Hippocampal formation (tissue), 2 donors: Measurements from ENCODE around the gene PLSCR1.
A peak's percentile ranks its signal among the peaks of the same experiment; 100 is the strongest.

Experiments
- DNase-seq, 2 donors: peaks; one replicate each; lab custom pipeline; 2025; lab: John Stamatoyannopoulos, UW

Gene PLSCR1, protein sequence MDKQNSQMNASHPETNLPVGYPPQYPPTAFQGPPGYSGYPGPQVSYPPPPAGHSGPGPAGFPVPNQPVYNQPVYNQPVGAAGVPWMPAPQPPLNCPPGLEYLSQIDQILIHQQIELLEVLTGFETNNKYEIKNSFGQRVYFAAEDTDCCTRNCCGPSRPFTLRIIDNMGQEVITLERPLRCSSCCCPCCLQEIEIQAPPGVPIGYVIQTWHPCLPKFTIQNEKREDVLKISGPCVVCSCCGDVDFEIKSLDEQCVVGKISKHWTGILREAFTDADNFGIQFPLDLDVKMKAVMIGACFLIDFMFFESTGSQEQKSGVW

DNA sequence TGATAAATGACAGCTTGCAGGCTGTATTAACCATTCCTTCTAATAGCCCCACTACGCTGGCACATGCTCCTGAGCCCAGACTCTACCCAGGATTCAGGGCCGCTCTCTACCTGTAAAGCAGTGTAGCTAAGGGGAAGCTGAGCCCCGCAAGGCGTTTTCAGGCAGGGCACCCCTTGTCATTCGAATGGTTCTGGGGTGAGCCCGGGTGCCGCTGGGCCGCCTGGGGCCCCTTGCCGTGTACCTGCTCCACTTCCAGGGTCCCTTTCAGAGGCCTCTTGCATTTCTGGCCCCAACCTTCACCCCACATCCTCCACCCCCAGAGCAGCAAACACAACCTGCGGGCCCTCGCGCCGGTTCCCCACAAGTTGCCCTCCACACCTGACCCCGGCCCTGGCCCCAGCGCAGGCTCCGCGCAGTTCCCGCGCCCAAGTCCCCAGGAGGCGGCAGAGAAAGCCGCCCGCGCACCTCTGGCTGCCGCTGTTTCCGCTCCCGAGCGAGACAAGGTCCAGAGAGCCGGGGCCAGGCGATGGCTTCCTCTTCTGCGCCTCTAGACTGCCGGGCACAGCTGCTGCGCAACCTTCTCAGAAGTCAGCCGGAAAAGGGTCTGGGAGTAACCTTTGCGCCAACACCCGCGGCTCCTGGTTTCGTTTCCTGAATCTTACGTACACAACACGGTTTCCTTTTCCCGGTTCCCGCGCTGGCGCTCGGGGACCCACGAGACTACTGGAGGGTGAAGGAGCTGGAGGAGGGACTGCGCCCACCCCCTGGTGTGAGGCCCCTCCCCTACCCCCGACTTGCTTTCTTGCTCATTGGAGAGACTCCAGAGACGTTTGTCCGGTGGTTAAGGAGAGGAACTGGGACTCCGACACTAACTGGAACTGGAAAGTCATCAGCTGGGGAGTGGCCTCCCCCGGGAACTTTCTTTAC, at the start of gene PLSCR1:
Gene PLSCR1 (minus strand): TSS at position 606 of the 927 bp plus-strand sequence. CDS start 8,055 bp downstream, outside the sequence.
- peak; percentile 58 to 64 for DNase-seq

DNA sequence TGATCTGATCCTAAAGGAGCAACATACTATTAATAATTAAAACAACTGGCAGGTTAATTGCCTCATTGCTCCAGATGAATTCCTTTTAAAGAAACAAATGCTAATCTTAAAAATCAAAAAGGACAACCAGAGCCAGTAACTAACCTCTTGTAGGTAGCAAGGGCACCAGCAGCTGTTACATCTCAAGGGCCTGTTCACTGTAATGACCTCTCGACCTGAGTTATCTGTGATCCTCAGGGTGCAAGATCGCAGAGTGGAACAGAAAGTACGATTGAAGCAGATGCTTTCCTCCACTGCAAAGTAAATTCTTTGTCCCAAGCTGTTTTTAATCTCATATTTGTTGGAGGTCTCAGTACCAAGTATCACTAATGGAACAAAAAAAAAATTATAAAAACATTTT, 49.4 kb upstream of the PLSCR1 start:
- no peak for DNase-seq

DNA sequence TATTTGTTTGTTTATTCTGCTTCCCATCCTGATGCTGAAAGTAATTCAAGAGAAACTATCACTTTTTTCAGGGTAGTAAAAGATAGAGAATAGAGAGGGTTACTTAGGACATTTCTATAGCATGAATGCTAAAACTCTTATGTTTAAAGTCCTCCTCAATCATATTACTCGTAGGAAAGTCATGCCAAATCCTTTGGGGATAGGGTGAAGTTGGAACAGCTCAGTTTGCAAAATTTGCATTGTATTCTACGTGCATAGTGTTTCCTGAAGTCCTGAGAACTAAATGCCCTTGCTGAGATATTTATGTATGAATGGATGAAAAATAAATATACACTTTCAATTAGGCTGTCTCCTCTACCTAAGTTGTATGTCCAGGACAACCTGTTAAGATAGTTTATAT, 46.1 kb upstream of the PLSCR1 start:
- no peak for DNase-seq

DNA sequence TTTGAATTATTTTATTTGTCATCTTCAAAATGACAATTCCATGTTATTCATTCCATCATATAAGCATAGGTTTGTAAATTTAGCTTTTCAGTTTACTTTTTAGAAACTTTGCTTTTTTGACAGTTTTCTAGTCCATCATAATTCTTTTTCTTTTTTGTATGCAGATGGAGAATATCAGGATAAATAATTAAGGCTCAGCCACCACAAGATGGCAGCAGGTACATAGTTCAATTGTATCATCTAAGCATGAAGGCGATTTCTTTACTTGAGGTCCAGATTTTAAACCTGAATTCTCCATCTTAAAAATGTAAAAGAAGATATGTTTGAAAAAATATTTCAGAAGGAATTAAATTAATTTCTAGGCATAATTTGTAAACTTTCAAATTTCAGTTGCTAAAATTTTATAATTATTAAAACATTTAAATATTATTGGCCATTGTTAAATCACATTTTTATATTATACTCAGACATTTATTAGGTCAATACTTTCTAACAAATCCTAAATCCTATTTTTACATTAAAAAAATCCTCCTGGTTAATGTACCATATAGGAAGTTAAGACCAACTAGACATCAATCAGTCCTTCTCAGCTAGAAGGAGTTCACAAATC, 45.6 kb upstream of the PLSCR1 start:
- DNase-seq, result peak in 1 of 2 donors; percentile 65

DNA sequence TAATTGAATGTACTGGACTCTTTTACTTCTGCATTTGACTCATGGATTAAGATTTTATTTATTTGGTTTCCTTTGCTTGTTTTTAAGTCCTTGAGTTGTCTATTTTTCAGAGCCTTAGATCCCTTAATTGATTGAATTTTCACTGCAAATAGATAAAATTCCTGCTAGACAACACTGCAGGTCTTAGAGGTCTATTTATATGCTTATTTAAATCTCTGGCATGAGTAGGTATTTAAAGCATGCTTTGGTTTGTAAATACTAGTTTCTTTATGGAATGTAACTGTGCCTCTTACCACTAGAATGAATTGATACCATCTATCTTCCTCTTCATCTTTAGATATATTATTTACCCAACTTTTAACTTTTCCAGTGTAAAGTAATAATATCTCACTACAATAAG, 40.7 kb upstream of the PLSCR1 start:
- no peak for DNase-seq

DNA sequence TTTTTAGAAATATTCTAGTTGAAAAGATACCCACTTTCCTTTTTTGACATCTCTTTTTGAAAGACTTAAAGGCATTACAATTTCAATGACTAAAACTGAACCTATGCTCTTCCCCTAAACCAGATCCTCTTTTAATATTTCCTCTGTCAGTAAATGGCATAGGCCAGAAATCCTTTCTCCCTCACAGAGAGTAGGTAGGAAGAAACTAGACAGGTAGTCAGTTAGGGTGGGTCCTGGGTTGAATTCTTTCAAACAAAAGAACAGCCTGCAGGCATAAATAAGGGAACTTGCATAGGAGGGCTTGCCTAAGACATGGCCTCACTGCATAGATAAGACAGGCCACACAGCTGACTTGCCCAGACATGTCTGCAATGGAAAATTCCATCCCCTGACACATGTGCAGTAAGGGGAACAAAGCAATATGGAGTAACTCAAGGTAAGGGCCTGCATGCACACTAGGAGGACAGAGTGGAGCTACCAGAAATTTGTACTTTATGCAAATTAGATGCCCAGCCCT, 37.6 kb upstream of the PLSCR1 start:
- DNase-seq, result no peak

DNA sequence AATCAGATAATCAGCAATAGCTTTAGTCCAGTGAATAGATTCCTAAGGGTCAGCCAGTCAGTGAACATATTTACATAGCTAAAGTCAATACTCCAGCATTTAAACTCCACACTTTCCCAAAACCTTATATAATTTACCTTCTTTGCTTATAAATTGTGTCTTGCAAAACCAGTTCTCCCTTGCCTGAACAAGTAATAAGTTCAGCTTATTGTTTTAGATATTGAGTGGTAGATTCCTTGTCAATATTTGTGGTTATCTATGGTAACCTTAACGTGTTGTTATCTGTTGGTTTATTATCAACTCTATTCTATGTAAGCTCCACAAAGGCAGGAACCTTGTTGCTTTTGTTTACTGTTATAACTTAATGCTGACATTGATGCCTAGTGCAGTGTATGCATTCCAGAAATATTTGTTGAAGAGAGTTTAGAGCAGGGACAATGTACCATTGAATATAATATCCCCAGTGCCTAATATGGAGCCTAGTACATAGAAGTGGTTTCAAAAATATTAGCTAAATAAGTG, 36.7 kb upstream of the PLSCR1 start:
- DNase-seq, result no peak

DNA sequence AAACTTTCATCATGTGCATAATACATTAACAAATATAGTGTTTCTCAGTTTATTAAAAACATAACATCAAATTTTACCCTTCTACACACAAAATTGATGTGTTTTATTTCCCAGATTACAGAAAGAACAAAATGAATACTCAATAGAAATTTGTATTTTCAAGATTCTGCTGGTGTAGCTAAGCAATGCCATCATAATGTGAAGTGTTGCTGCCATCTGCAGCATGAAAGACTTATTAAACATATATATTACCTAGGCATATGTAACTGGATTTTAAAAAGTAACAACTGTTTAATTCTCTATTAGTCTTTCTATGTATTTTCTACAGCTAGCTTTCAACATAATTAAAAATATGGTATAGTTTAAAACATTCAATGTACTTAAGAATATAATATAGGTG, 33.3 kb upstream of the PLSCR1 start:
- peak in 1 of 2 donors; percentile 37 for DNase-seq

DNA sequence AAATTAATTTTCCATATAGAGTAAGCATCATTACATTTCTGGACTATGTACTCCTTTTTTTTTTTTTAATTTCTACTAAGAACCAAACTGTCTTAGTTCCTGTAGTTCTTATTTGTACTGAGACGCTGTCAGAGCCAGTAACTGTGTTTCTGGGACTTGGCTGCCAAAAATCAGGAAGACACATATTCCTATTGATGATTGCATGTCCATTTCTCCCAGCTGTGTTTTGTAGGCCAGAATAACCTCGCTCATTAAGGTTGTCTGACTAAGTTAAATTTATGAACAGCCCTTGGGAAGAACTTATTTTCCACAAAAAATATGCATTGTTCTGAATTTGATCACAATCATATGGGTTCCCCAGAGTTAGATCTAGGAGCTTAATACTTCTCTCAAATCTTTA, 31.2 kb upstream of the PLSCR1 start:
- DNase-seq, result no peak

DNA sequence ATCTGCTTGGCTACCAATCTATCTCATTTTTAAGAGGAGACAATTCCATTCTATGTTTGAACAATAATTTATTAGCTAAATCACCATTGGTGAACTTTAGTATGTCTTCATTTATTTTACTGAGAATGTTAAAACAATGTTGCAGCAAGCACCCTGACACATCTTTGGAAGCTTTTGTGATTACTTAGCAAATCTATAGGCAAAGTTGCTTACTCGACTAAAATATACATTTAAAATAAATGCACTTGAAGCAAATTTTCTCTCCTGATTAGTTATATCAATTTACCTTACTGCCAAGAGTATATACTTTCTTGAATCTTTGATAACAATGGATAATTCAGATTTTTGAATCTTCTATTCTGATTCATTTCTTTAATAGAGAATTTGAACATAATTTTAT, 29.8 kb upstream of the PLSCR1 start:
- DNase-seq, result no peak

DNA sequence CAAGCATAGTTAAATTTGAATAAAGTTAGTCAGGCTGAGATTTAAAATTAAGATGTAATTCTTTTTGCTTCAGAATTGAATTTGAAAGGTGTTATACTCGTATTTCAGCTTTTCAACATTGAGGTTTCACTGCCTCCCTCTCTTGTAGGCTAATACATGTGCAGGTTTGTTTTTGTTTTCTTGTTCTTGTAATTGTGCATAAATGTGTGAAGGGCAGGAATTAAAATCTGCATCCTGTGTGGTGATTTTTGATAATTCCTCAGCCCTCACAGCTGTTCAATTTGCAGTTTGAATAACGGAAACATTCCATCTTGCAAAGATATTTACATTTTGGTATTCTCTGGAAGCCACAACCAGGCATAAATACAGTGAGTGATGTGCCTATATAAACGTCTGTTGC, 24.9 kb upstream of the PLSCR1 start:
- no peak for DNase-seq

DNA sequence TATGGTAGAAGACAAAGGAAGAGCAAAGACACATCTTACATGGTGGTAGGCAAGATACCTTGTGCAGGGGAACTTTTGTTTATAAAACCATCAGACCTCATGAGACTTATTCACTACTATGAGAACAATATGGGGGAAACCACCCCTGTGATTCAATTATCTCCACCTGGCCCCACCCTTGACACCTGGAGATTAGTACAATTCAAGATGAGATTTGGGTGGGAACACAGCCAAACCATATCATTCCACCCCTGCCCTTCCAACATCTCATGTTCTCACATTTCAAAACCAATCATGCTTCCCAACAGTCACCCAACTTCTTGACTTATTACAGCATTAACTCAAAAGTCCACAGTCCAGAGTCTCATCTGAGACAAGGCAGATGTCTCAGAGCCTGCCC, 21.7 kb upstream of the PLSCR1 start:
- DNase-seq, result no peak

DNA sequence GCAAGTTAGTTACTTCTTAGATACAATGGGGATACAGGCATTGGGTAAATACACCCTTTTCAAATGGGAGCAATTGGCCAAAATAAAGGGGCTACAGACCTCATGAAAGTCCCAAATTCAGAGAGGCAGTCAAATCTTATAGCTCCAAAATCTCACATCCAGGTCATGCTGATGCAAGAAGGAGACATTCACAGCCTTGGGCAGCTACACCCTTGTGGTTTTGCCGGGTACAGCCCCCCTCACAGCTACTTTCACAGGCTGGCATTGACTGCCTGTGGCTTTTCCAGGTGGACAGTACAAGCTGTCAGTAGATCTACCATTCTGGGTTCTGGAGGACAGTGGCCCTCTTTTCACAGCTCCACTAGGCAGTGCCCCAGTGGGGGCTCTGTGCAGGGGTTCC, 17.5 kb upstream of the PLSCR1 start:
- DNase-seq, result no peak

DNA sequence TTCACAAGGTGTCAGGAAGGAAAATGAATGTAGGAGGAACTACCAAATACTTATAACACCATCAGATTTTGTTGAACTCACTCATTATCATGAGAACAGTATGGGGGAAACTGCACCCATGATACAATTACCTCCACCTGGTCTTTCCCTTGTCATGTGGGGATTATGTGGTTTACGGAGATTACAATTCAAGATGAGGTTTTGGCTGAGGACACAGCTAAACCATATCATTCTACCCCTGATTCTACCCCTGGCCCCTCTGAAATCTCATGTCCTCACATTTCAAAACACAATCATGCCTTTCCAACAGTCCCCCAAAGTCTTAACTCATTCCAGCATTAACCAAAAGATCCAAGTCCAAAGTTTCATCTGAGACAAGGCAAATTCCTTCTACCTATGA, 17.1 kb upstream of the PLSCR1 start:
- no peak for DNase-seq

DNA sequence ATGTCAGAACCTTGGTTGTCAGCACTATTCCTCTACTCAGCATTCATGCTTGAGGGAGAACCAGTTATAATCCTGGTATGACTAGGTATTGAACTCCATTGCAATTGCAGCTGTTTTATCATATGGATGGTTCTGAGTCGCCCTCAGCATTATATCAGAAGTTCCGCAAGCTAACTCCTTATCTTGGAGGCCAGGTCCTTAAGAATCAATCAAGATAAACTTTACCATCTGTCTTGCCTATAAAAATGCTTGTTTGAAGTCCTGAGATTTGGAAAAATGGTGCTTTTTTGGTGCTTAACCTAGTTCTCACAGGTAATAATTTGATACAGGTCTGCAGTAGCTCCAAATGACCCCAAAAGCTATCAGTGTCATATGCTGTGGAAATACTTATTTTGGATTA, 16.3 kb upstream of the PLSCR1 start:
- no peak for DNase-seq

DNA sequence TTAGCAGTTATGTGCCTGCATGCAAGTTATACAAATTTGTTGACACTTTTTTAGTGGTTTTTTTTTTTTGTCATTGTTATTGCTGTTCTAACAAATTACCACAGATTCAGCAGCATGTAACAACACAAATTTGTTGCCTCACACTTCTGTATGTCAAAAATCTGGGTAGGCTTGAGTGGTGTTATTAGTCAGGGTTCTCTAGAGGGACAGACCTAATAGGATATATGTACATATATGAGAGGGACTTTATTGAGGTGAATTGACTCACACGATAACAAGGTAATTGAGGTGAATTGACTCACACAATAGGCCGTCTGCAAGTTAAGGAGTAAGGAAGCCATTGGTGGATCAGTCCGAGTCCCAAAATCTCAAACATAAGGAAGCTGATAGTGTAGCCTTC, 15.0 kb upstream of the PLSCR1 start:
- no peak for DNase-seq

DNA sequence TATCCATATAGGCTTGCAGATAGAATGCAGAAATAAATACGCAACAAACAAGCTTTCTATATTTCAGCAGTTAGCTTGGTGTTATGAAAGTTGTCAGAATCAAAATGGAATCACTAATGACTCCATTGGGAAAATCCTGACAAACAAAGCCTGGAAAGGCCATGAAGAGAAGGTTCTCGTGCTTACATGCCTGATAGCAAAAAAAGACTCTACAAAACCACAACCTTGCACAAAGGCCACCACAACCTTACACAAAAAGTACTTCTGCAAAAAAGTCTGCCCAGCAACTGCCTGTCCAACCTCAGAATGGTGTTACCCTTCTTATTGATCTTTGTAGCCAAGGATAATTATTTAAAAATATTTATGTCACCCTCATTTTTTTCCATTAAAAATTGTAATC, 14.4 kb upstream of the PLSCR1 start:
- DNase-seq, result no peak

DNA sequence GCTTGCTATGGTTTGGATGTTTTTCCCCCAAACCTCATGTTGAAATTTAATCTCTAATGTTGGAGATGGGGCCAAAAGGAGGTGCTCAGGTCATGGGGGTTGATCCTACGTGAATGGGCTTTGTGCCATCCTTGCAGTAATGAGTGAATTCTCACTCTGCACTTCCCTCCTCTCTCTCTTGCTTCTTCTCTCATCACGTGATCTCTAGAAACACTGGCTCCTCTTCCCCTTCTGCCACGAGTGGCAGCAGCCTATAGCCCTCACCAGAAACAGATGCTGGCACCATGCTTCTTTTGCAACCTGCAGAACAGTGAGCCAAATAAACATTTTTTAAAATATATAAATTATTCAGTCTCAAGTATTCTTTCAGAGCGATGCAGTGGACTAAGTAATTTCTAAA, 13.3 kb upstream of the PLSCR1 start:
- no peak for DNase-seq

DNA sequence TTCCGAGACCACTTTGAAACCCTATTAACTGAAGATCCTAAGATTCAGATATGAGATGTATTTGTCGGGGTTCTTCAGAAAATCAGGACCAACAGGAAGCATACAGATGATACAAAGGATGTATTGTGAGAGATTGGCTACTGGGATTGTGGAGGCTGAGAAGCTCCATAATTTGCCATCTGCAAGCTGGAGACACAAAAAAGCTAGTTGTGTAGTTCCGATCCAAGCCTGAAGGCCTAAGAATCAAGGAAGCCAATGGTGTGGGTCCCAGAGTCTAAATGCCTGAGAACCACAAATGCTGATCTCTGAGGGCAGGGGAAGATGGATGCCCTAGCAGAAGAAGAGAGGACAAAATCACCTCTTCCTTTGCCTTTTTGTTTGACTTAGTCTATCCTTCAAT, 10.9 kb upstream of the PLSCR1 start:
- no peak for DNase-seq

DNA sequence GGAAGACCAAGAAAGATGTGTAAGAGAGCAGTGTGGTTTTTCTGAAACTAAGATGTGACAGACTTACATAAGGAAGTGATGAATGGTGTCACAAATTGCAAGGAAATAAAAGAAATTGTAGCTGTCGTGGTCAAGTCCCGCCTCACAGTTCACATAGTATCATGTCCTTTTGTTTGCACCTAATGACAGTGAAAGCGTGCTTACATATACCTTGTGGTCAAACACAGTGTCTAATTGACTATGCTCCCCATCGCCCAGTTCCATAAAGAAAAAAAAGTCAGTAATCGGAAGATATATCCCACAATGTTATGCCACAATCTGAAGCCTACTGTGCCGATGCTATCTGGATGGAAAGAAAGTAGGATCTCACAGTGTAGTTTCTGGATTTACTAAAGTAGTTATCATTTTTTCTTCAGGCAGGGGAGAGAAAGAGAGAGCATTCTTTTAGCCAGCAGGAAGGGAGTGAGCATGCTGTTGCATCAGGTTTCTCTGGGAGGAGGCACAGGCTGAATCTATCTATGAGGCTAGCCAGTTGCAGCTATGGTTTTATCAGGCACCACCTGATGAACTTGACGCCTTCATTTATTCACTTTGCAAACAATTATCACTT, 9.8 kb upstream of the PLSCR1 start:
- DNase-seq, result no peak

DNA sequence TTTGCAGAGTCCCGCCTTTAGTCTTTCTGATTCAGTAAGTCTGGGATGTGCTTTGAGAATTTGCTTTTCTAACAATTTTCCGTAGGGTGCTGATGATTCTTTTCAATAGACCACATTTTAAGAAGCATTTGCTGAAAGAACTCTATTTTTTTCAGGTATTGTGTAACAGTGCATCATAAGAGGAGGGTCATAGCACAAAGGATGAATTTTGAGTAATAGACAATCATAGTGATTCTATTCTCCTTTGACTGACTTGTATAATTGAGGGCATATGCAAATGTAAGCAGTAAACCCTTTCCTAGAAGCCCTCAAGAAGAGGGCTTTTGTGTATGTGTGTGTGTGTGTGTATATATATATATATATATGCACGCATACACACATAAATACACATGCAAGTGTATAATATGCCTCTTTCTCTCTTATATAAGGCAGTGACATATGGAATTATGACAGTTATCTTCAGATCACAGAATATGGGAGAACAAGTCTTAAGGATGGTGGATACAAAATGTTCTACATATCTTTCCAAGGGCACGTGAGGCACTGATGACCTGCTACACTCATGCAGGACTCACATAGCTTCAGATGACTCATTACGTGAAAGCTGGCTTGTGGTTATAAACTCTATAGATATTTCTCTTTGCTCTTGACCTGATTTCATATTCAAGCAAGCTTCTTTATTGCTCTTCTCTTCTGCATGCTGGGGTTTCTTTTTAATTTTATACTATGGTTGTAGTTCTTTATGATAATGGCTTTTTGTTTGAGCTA, 6.5 kb upstream of the PLSCR1 start:
- DNase-seq, result no peak
